Posterior cingulate gyrus (tissue), 11 donors: ENCODE data around the gene MYCBP2.

Source experiments
- DNase-seq, 10 donors: peaks; one replicate each; pipeline versions ENCODE4 v3.0.0 to v3.0.0-alpha.2; 2020 to 2021; ENCODE audit warnings: mixed read lengths in 3 of 10
- intact Hi-C: fragments of 100-400 bp; cut with DNase I; formaldehyde crosslinking; loops from one replicate; pipeline ENCODE4 v1.15.1; 2023

The MYCBP2 gene

GRCh38 chr13:77114271-77114670, 212.6 kb downstream of the MYCBP2 start:
- DNase-seq = no peak
- intact Hi-C loops = no loop called here

GRCh38 chr13:77113496-77113895, 213.4 kb downstream of the MYCBP2 start:
- DNase-seq = no peak
- intact Hi-C loops = no loop called here

- intact Hi-C loops = no loop called here
Measured at GRCh38 chr13:77105051-77105450, 221.8 kb downstream of the MYCBP2 start.

GRCh38 chr13:77099415-77099814, 227.5 kb downstream of the MYCBP2 start:
- DNase-seq = no peak
- intact Hi-C loops = no loop called here

More at GRCh38 chr13:77105051-77105450, 221.8 kb downstream of the MYCBP2 start:
- DNase-seq = no peak

GRCh38 chr13:77095288-77095687, 231.6 kb downstream of the MYCBP2 start:
- no peak for DNase-seq
- intact Hi-C loops = no loop called here

- no peak for DNase-seq
- intact Hi-C loops = no loop called here
Measured at GRCh38 chr13:77094773-77095172, 232.1 kb downstream of the MYCBP2 start.

- DNase-seq = no peak
- intact Hi-C loops = no loop called here
Measured at GRCh38 chr13:77093735-77094134, 233.2 kb downstream of the MYCBP2 start.

GRCh38 chr13:77084755-77085154, 242.1 kb downstream of the MYCBP2 start:
- intact Hi-C loops = no loop called here
- no peak for DNase-seq

- no peak for DNase-seq
- intact Hi-C loops = no loop called here
Measured at GRCh38 chr13:77079902-77080413, 246.9 kb downstream of the MYCBP2 start.

- intact Hi-C loops = no loop called here
- DNase-seq = no peak
Measured at GRCh38 chr13:77067519-77067918, 259.4 kb downstream of the MYCBP2 start.

GRCh38 chr13:77065461-77066147, 261.3 kb downstream of the MYCBP2 start:
- intact Hi-C loops = no loop called here
- DNase-seq = no peak

GRCh38 chr13:77062097-77062496, 264.8 kb downstream of the MYCBP2 start:
- no peak for DNase-seq
- intact Hi-C loops = no loop called here

GRCh38 chr13:77061362-77061761, 265.5 kb downstream of the MYCBP2 start:
- intact Hi-C loops = no loop called here

GRCh38 chr13:77056886-77057285, 270.0 kb downstream of the MYCBP2 start:
- DNase-seq = no peak
- intact Hi-C loops = no loop called here

More at GRCh38 chr13:77061362-77061761, 265.5 kb downstream of the MYCBP2 start:
- DNase-seq = no peak

GRCh38 chr13:77056382-77056781, 270.5 kb downstream of the MYCBP2 start:
- no peak for DNase-seq
- intact Hi-C loops = no loop called here

GRCh38 chr13:77055158-77055557, 271.7 kb downstream of the MYCBP2 start:
- DNase-seq = no peak
- intact Hi-C loops = no loop called here

GRCh38 chr13:77053192-77053591, 273.7 kb downstream of the MYCBP2 start:
- intact Hi-C loops = no loop called here
- no peak for DNase-seq

GRCh38 chr13:77048681-77049080, 278.2 kb downstream of the MYCBP2 start:
- intact Hi-C loops = no loop called here
- DNase-seq = no peak

- intact Hi-C loops = no loop called here
- DNase-seq = no peak
Measured at GRCh38 chr13:77047649-77048343, 279.1 kb downstream of the MYCBP2 start.

- intact Hi-C loops = no loop called here
- DNase-seq = no peak
Measured at GRCh38 chr13:77042566-77043177, 284.2 kb downstream of the MYCBP2 start.

- intact Hi-C loops = no loop called here
- peak in 1 of 10 donors; percentile 60 for DNase-seq
Measured at GRCh38 chr13:77040835-77041234, 286.1 kb downstream of the MYCBP2 start.

- DNase-seq = no peak
- intact Hi-C loops = no loop called here
Measured at GRCh38 chr13:77040076-77040475, 286.8 kb downstream of the MYCBP2 start.
